Measurements from ENCODE around the gene TMEM38B.

Gene TMEM38B

DNA sequence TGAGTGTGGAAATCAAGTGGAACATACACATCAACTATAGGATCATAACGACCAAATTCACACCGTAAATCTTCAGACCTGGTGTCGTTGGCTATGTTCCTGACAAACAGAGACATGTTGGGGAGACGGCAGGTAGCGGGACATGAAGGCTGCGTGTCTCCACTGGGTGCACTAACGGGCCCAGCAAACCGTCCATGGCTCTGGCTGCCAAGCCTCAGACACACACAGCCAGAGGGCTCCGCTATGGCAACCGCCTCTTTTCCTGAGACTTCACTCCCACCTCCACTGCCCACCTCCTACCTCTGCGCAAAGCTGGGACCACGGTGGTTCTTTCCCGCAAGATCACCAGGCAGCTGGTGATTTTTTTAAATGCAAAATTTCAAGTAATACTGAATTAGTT lies 16.3 kb downstream of the TMEM38B start:
- TF ChIP-seq, protein P1, sequence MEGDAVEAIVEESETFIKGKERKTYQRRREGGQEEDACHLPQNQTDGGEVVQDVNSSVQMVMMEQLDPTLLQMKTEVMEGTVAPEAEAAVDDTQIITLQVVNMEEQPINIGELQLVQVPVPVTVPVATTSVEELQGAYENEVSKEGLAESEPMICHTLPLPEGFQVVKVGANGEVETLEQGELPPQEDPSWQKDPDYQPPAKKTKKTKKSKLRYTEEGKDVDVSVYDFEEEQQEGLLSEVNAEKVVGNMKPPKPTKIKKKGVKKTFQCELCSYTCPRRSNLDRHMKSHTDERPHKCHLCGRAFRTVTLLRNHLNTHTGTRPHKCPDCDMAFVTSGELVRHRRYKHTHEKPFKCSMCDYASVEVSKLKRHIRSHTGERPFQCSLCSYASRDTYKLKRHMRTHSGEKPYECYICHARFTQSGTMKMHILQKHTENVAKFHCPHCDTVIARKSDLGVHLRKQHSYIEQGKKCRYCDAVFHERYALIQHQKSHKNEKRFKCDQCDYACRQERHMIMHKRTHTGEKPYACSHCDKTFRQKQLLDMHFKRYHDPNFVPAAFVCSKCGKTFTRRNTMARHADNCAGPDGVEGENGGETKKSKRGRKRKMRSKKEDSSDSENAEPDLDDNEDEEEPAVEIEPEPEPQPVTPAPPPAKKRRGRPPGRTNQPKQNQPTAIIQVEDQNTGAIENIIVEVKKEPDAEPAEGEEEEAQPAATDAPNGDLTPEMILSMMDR (conservative IDR thresholded peaks at IDR 0.05; ENCODE audit: low read depth, low read length) = no peak
- H3K4me3 ChIP-seq (ENCODE audit: low read length) = no peak overlapping the region
- DNase-seq (ENCODE audit: low read depth) = no peak

DNA sequence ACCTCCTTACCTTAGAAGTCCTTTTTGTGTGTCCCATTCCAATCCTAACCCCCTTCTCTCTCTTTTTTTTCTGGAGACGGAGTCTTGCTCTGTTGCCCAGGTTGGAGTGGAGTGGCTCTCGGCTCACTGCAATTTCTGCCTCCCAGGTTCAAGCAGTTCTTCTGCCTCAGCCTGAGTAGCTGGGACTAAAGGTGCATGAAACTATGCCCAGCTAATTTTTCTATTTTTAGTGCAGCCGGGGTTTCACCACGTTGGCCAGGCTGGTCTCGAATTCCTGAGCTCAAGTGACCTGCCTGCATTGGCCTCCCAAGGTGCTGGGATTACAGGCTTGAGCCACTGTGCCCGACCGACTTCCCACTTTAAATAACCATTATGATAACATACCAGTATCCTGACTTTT lies 17.5 kb downstream of the TMEM38B start:
- DNase-seq (ENCODE audit: low read depth) = no peak
- TF ChIP-seq, protein P1 (conservative IDR thresholded peaks at IDR 0.05; ENCODE audit: low read depth, low read length) = no peak
- no peak overlapping the region for H3K4me3 ChIP-seq (ENCODE audit: low read length)

DNA sequence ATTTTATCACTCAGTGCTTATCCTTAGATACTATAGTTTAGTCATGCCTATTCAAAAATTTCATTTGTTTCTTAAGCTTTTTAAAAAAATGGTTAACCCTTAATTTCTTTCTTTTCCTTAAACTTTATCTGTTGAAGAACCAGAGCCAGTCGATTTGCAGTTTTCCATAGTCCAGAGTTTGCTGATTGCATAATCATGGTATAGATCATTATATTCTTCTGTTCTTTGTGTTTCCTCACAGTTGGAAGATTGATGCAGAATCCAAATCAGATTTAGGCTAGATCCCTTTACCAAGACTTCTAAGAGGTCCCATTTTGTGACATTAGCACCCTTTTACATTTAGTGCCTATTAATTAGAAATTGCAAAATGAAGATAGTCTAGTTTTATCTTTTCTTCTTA lies 18.0 kb downstream of the TMEM38B start:
- H3K4me3 ChIP-seq (ENCODE audit: low read length) = no peak overlapping the region
- DNase-seq (ENCODE audit: low read depth) = no peak
- TF ChIP-seq, protein P1 (conservative IDR thresholded peaks at IDR 0.05; ENCODE audit: low read depth, low read length) = no peak

DNA sequence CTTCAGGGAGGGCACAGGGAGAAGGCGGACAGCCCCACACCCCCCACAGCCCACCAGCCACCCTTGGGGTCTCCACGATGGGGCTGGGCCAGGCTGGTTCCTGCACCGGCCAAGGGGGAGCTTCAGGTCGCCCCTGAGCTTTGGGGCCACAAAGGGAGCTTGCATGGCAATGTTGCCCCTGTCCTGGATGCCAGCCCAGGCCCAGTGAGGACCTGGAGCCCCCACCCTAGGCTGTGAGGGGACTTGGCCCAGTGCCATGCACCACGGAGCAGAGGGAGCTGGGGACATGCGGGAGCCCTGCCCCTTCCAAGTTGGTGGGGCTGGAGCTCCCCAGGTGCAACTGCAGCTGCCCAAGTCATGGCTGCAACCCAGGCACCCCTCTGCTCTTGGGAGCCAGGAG lies 18.4 kb downstream of the TMEM38B start:
- DNase-seq (ENCODE audit: low read depth) = no peak
- H3K4me3 ChIP-seq (ENCODE audit: low read length) = no peak overlapping the region
- TF ChIP-seq, protein P1 (conservative IDR thresholded peaks at IDR 0.05; ENCODE audit: low read depth, low read length) = no peak

DNA sequence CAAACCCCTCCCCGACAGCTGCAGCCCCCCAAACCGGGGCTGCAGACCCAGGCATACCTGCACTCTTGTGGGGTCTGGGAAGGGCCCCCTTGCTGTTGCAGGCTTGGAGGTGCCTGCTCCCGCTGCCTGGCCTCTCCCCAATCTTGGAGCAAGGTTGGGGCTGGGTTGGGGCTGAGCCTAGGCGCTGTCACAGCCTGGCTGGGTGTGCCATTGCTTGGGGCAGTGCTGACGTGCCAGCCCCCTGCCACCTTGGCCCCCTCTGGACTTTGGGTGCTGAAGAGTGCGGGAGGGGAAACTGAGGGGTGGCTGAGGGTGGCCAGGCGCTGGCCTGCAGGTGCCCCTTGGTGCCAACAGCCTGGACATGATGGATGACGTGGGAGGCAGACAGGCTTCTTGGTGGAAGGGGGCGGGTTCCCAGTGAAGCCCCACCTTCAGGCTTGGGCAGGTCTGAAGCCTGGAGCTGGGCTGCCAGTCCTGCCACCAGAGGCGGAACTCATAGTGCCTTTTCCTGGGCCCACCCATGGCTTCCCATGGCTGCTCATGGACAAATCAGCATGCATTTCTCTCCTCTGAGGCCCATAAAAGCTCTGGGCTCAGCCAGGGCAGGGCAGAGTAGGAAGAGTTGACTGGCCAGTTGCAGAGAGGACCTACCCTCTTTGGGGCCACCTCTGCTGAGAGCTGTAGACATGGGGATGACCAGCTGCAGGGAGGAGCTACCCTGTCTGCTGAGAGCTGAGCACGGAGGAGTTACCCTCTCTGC lies 19.1 kb downstream of the TMEM38B start:
- no peak for DNase-seq (ENCODE audit: low read depth)
- TF ChIP-seq, protein P1 (conservative IDR thresholded peaks at IDR 0.05; ENCODE audit: low read depth, low read length) = no peak
- H3K4me3 ChIP-seq (ENCODE audit: low read length) = no peak overlapping the region

DNA sequence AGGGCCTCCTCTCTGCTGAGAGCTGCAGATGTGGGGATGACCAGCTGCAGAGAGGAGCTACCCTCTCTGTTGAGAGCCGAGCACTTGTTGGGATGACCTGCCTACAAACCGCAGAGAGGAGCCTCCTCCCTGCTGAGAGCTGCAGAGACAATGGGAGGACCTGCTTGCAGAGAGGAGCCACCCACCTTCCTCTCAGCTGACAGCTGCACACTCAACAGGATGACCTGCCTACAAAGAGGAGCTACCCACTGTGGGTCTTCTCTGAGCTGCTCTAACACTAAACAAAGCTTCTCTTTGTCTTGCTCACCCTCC lies 19.6 kb downstream of the TMEM38B start:
- H3K4me3 ChIP-seq (ENCODE audit: low read length) = no peak overlapping the region
- no peak for DNase-seq (ENCODE audit: low read depth)
- TF ChIP-seq, protein P1 (conservative IDR thresholded peaks at IDR 0.05; ENCODE audit: low read depth, low read length) = no peak

DNA sequence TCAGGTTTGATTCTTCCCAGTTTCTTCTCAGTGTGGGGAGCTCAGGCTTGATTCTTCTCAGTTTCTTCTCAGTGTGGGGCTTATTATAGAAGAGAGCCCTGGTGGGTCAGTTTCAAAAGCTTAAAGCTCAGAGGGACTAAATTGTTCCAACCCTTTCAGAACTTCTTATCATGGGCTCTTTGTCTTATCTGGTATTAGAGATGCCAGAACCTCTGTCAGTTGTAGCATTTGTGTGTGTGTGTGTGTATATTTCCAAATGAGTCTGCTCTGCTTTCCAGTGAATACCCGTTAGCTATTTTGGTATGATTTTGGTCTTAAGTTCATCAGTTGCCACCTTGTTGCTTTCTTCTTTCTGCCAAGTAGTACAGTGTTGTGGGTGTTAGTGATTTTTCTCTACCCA lies 21.8 kb downstream of the TMEM38B start:
- DNase-seq (ENCODE audit: low read depth) = no peak
- no peak overlapping the region for H3K4me3 ChIP-seq (ENCODE audit: low read length)
- TF ChIP-seq, protein P1 (conservative IDR thresholded peaks at IDR 0.05; ENCODE audit: low read depth, low read length) = no peak

Measured in retinal pigment epithelial cell (primary cell).